Measurements from ENCODE around the gene PDCD1. TPM values are rescaled to one million over a fixed set of nuclear protein-coding genes. Genes with fewer than 3 reads are reported as not detected.
"Not testable (repeated sequence)": the region's sequence is repeated elsewhere in the genome, so short reads cannot be mapped to it uniquely, and the experiment has no call there.

The PDCD1 gene
- total RNA-seq, 2 experiments from 2014 or later = 5.4 to 6.6 TPM

DNA sequence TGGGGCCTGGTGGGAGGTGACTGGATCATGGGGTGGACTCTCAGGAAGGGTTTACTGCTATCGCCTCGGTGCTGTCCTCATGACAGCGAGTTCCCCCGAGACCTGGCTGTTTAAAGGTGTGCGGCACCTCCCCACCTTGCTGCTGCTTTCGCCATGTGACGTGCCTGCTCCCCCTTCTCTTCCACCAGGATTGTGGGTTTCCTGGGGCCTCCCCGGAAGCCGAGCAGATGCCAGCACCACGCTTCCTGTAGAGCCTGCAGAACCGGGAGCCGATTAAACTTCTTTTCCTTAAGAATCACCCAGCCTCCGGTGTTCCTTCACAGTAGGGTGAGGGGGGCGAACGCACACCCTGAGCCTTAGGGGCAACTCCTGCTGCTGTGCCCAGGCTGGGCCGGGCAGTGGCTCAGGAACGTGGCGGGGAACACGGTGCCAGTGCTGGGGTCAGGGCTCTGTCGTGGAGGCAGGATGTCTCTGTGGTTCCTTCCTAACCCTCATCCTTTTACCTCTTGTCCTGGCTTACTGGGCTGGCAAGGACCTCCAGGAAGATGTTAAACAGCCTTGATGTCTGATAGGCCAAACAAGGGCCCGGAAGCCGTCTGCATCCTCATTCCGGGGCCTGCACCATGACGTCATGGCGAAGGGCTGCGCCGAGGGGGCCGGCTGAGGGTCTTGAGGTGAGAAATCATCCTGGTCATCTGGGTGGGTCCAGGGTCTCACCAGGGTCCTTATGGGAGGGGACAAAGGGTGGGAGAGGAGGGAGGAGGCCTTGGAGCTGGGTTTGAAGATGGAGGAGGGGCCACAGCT, 37.0 kb downstream of the PDCD1 start:
- Mint-ChIP-seq H3K9me3 (peaks cover 15% of the 10 kb centered on the region), H3K4me1 (peaks cover 23% of the 10 kb centered on the region), H3K36me3 (peaks cover 5% of the 10 kb centered on the region), H3K27ac (peak overlapping the region; percentile 40), H3K27me3 (peaks cover 14% of the 10 kb centered on the region), H3K4me3 (peak overlapping the region; percentile 28)
- POLR2A ChIA-PET = no interaction called here
- DNase-seq (peak; percentile 31), ATAC-seq (ENCODE audit: low read depth) (no peak)

GRCh38 chr2:241820625-241821384, 37.9 kb downstream of the PDCD1 start:
- H3K36me3 Mint-ChIP-seq = peaks cover 5% of the 10 kb centered on the region

DNA sequence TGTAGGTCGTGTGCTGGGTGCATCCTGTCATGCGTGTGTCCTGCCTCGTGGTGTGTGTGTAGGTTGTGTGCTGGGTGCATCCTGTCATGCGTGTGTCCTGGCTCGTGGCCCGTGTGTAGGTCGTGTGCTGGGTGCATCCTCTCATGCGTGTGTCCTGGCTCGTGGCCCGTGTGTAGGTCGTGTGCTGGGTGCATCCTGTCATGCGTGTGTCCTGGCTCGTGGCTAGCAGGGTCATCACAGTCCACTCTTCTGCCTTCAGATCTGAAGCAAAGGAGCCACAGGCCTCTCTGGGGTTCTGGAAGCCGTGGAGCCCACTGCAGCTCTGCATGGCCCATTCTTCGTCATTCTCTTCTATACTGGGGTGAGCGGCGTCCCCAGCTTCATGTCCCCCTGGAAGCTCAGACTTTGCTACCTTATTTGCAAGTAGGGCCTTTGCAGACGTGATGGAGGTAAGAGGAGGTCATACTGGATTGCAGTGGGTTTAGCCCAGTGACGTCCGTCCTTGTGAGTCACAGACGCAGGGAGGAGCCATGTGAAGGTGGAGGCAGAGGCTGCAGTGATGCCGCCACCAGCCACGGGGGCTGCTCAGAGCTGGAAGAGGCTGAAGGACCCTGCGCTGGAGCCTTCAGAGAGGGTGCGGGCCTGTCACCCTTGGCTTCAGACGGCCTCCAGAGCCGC, 38.6 kb downstream of the PDCD1 start:
- peak; percentile 15 for DNase-seq
- H3K9me3 Mint-ChIP-seq; POLR2A ChIA-PET; H3K27ac Mint-ChIP-seq; ATAC-seq (ENCODE audit: low read depth); H3K27me3 Mint-ChIP-seq; H3K36me3 Mint-ChIP-seq; H3K4me3 Mint-ChIP-seq: not testable (repeated sequence)
- peaks cover 19% of the 10 kb centered on the region for H3K4me1 Mint-ChIP-seq

More at GRCh38 chr2:241820625-241821384, 37.9 kb downstream of the PDCD1 start:
- peaks cover 10% of the 10 kb centered on the region for H3K27me3 Mint-ChIP-seq
- no peak overlapping the region for H3K4me3 Mint-ChIP-seq
- DNase-seq (no peak), ATAC-seq (ENCODE audit: low read depth) (no peak)
- H3K27ac Mint-ChIP-seq = no peak overlapping the region
- peaks cover 10% of the 10 kb centered on the region for H3K9me3 Mint-ChIP-seq
- H3K4me1 Mint-ChIP-seq = peaks cover 20% of the 10 kb centered on the region
- POLR2A ChIA-PET = no interaction called here

- no peak for ATAC-seq (ENCODE audit: low read depth)
- Mint-ChIP-seq H3K36me3 (peaks cover 3% of the 10 kb centered on the region), H3K4me3 (no peak overlapping the region), H3K9me3 (peaks cover 6% of the 10 kb centered on the region), H3K27ac (no peak overlapping the region), H3K4me1 (peaks cover 19% of the 10 kb centered on the region), H3K27me3 (peaks cover 7% of the 10 kb centered on the region)
- no peak for DNase-seq
- POLR2A ChIA-PET = no interaction called here
These were observed 39.8 kb downstream of the PDCD1 start for GRCh38 chr2:241818943-241819270.

DNA sequence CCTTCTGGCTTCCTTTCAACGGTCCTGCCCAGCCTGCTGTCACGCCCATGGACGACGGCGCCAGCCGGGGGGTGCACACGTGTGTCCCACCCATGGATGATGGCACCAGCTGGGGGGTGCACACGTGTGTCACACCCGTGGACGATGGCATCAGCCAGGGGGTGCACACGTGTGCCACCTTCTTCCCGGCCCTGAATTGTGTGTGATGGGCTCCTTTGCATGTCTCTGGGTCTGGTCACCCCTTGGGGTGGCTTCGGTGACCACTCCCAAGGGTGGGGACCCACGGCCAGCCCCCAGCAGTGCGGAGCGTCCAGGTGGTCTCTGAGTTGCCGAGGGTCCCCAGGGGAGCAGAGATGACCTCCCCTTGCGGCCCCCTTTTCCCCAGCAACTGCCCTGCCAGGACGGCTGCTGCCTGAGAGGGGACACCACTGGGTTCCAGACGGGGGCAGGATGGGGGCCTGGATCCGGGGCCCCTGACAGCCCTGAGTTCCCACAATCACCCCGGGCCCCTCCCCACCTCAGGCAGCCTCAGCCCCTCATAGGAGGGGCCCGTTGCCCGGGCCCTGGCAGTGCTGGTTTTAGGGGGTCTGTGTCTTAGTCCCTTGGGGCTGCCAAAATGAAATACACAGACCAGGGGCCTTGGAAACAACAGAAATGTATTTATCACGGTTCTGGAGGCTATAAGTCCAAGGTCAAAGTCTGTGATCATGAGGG, 40.3 kb downstream of the PDCD1 start:
- Mint-ChIP-seq H3K4me3 (no peak overlapping the region), H3K4me1 (peaks cover 16% of the 10 kb centered on the region)
- ATAC-seq (ENCODE audit: low read depth) = no peak

DNA sequence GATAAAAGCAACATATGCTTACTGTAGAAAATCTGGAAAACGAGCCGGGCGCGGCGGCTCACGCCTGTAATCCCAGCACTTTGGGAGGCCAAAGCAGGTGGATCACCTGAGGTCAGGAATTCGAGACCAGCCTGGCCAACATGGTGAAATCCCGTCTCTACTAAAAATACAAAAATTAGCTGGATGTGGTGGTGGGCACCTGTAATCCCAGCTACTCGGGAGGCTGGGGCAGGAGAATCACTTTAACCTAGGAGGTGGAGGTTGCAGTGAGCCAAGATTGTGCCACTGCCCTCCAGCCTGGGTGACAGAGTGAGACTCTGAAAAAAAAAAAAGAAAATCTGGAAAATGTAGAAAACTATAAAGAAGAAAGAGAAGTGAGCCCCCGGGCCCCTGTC, 40.9 kb downstream of the PDCD1 start:
- H3K27me3 Mint-ChIP-seq; H3K9me3 Mint-ChIP-seq; H3K4me3 Mint-ChIP-seq; DNase-seq; H3K36me3 Mint-ChIP-seq; H3K27ac Mint-ChIP-seq; ATAC-seq (ENCODE audit: low read depth): not testable (repeated sequence)
- POLR2A ChIA-PET = interaction anchor here (0.7 kb wide), 1 partner anchor 80 kb away, joined by 3 read pairs; no protein-coding TSS in a partner anchor
- peaks cover 14% of the 10 kb centered on the region for H3K4me1 Mint-ChIP-seq

More for the DNA sequence above, 40.3 kb downstream of the PDCD1 start:
- POLR2A ChIA-PET = no interaction called here
- peaks cover 3% of the 10 kb centered on the region for H3K9me3 Mint-ChIP-seq
- H3K27ac Mint-ChIP-seq = no peak overlapping the region
- peaks cover 7% of the 10 kb centered on the region for H3K27me3 Mint-ChIP-seq
- no peaks in the 10 kb centered on the region for H3K36me3 Mint-ChIP-seq
- peak; percentile 23 for DNase-seq

DNA sequence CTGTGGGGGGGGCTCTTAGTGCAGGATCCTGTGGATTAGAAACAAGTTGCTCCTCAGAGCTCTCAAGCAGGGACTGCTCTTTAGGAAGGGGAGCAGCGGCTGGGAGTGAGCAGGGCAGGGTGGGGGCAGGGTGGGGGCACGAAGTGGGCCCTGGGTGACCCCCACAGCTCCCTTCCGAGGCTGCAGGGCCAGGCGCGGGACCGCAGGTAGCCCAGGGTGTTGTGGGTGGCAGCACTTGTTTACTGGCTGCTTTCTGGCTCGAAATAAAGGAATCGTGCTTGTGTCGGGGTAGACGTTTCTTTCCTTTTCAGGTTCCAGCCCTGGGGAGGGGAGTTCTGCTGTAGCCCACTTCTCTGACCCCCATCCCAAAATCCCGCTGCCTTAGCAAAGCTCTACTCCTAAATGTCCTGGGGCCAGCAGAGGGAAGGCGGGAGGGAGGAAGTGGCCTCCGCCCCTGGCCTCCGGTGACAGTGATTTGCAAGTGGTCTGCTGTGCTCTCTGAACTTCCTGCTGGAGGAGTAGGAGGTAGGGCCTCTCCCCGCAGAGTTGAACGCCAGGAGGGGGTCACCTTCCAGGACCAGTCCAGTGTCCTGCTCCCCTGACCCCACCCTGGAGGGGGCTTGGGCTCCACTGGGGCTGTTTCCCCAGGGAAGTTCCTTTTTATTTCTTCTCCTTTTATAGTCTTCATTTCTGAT, 41.4 kb downstream of the PDCD1 start:
- peak overlapping the region; percentile 43 for H3K4me3 Mint-ChIP-seq

GRCh38 chr2:241816431-241817121, 42.1 kb downstream of the PDCD1 start:
- DNase-seq (no peak), ATAC-seq (ENCODE audit: low read depth) (no peak)
- POLR2A ChIA-PET = no interaction called here
- H3K9me3 Mint-ChIP-seq = no peaks in the 10 kb centered on the region
- H3K36me3 Mint-ChIP-seq = no peaks in the 10 kb centered on the region
- peaks cover 3% of the 10 kb centered on the region for H3K27me3 Mint-ChIP-seq
- no peak overlapping the region for H3K27ac Mint-ChIP-seq
- no peak overlapping the region for H3K4me3 Mint-ChIP-seq
- peaks cover 8% of the 10 kb centered on the region for H3K4me1 Mint-ChIP-seq

More for the DNA sequence above, 41.4 kb downstream of the PDCD1 start:
- peaks cover 3% of the 10 kb centered on the region for H3K27me3 Mint-ChIP-seq
- POLR2A ChIA-PET = interaction anchor here (0.7 kb wide), 1 partner anchor 81 kb away, joined by 3 read pairs; no protein-coding TSS in a partner anchor
- no peaks in the 10 kb centered on the region for H3K9me3 Mint-ChIP-seq
- H3K4me1 Mint-ChIP-seq = peaks cover 9% of the 10 kb centered on the region
- no peak for ATAC-seq (ENCODE audit: low read depth)
- DNase-seq = peak; percentile 31
- no peaks in the 10 kb centered on the region for H3K36me3 Mint-ChIP-seq
- no peak overlapping the region for H3K27ac Mint-ChIP-seq

DNA sequence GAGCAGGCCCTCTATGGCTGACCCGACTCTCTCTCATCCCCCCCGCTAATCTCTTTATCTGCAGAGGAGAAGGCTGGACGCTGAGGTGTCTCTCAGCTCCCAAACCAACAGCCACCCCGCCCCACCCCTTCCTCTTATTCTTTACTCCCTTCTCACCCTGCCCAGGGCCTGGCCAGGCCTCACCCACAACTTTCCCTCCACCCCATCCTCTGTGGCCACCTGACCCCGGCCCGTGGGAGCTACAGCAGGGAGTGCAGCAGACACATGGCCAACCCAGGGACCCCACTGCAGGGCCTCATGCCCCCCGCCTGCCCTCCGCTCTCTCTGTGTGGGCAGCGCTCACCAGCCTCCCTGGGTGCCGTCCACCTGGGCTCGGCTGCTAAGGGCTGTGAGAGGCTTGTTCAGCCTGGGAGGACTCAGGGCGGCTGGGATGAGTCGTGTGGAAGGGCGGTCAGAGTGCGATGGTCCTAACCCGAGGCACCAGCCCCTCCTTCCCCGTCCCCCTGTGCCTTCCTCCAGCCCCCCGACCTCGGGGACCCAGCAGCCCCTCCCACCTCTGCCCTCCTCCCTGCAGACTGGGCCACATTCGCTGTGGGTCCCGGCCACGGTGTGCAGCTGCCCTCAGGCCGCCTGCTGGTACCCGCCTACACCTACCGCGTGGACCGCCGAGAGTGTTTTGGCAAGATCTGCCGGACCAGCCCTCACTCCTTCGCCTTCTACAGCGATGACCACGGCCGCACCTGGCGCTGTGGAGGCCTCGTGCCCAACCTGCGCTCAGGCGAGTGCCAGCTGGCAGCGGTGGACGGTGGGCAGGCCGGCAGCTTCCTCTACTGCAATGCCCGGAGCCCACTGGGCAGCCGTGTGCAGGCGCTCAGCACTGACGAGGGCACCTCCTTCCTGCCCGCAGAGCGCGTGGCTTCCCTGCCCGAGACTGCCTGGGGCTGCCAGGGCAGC, 42.9 kb downstream of the PDCD1 start:
- Mint-ChIP-seq H3K36me3 (no peaks in the 10 kb centered on the region), H3K27ac (no peak overlapping the region), H3K4me3 (no peak overlapping the region), H3K9me3 (no peaks in the 10 kb centered on the region), H3K27me3 (peaks cover 3% of the 10 kb centered on the region), H3K4me1 (peaks cover 4% of the 10 kb centered on the region)
- DNase-seq (no peak), ATAC-seq (ENCODE audit: low read depth) (no peak)
- POLR2A ChIA-PET = no interaction called here

DNA sequence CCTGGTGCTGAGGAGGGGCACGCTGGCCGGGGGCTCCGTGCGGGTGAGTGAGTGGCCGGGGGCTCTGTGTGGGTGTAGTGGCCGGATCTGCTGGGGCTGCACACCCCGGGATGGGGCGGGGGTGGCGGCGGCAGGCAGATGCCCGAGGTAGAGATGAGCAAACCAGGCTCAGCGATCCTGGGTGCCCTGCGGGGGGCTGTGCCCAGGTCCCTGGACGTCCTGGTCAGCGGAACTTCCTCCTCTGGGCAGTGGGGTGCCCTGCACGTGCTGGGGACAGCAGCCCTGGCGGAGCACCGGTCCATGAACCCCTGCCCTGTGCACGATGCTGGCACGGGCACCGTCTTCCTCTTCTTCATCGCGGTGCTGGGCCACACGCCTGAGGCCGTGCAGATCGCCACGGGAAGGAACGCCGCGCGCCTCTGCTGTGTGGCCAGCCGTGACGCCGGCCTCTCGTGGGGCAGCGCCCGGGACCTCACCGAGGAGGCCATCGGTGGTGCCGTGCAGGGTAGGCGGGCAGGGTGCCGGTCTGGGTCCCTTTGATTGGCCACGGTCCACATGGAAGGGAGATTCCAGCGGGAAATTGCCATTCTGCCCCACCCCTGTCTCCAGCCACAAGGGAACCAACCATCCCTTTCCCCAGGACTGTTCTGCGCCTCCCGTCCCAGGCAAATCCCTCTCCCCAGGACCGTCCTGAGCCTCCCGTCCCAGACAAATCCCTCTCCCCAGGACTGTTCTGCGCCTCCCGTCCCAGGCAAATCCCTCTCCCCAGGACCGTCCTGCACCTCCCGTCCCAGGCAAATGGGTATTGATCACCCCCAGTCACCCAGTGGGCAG, 43.8 kb downstream of the PDCD1 start:
- POLR2A ChIA-PET = no interaction called here
- Mint-ChIP-seq H3K9me3 (no peaks in the 10 kb centered on the region), H3K27me3 (peaks cover 3% of the 10 kb centered on the region), H3K36me3 (no peaks in the 10 kb centered on the region), H3K4me3 (no peak overlapping the region), H3K27ac (no peak overlapping the region), H3K4me1 (peaks cover 4% of the 10 kb centered on the region)
- no peak for ATAC-seq (ENCODE audit: low read depth)
- DNase-seq = no peak

DNA sequence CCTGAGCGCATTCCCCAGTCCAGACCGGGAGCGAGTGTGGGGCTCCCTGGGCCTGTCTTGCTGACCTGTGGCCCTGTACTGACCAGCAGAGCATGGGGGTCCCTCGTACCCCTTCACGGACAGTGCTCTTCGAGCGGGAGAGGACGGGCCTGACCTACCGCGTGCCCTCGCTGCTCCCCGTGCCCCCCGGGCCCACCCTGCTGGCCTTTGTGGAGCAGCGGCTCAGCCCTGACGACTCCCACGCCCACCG, 44.4 kb downstream of the PDCD1 start:
- H3K4me1 Mint-ChIP-seq = peaks cover 4% of the 10 kb centered on the region
- no peak overlapping the region for H3K27ac Mint-ChIP-seq
- H3K4me3 Mint-ChIP-seq = no peak overlapping the region
- H3K9me3 Mint-ChIP-seq = no peaks in the 10 kb centered on the region
- H3K36me3 Mint-ChIP-seq = no peaks in the 10 kb centered on the region
- ATAC-seq (ENCODE audit: low read depth) = no peak
- no peak for DNase-seq
- POLR2A ChIA-PET = no interaction called here
- peaks cover 3% of the 10 kb centered on the region for H3K27me3 Mint-ChIP-seq
